Muscle of back (tissue), 11 donors: ENCODE measurements around the gene IFTAP. TPM values are rescaled to one million over a fixed set of nuclear protein-coding genes. Genes with fewer than 3 reads are reported as not detected.
"Not testable (repeated sequence)": the region's sequence is repeated elsewhere in the genome, so short reads cannot be mapped to it uniquely, and the experiment has no call there.

Experiments used
- DNase-seq, 3 donors: peaks; one replicate each; pipeline versions ENCODE4 v3.0.0 to v3.0.0-alpha.2; 2013
- polyA plus RNA-seq, 10 donors: library from polyadenylated mRNA; unstranded; fragments of 120-200 nt; gene quantifications; one replicate each; pipeline ENCODE4 v1.2.1, GENCODE V29; 2013; ENCODE audit not compliant: insufficient read length in 10 of 10

The IFTAP gene
- polyA plus RNA-seq, 10 donors: 31.0 to 57.6 (median 46.3) TPM

GRCh38 chr11:36628765-36629244 lies 34.5 kb downstream of the IFTAP start:
- DNase-seq: no peak

GRCh38 chr11:36631774-36632173 lies 37.5 kb downstream of the IFTAP start:
- DNase-seq: no peak

GRCh38 chr11:36635066-36635862 lies 41.0 kb downstream of the IFTAP start:
- no peak for DNase-seq

- no peak for DNase-seq
These were observed 44.3 kb downstream of the IFTAP start for GRCh38 chr11:36638556-36638955.

DNA sequence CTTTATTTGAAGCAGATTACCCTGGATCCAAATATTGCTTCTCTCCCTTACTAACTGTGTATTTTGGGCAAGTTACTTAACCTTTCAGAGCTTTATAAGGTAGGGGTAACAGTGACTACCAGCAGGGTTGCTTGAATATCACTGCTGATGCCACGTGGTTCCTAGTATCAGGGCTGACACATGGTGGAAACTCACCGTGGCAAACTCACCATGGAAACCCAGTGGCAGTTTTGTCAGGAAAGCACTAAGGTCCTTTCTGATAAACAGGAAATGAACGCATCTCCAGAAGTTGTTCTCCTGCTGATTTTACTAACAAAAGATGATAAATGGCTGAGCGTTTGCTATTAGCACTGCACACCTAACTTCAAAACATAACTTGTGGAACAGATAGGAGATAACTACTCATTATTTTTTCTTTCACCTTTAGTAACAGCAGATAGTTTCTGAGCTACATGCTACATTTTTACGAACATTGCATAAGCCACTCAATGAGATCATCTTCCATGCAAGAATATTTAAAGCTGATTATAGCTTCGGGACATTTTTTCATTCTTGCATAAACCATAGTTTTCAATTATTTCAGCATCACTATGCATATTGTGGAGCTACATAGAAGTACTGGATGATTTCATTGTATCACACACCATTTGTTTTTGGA lies 63.4 kb downstream of the IFTAP start:
- no peak for DNase-seq

- not testable (repeated sequence) for DNase-seq
These were observed 67.1 kb downstream of the IFTAP start for GRCh38 chr11:36661359-36661758.

GRCh38 chr11:36672815-36673450 lies 78.6 kb downstream of the IFTAP start:
- DNase-seq: peak; percentile 7 to 14 (median 11)

DNA sequence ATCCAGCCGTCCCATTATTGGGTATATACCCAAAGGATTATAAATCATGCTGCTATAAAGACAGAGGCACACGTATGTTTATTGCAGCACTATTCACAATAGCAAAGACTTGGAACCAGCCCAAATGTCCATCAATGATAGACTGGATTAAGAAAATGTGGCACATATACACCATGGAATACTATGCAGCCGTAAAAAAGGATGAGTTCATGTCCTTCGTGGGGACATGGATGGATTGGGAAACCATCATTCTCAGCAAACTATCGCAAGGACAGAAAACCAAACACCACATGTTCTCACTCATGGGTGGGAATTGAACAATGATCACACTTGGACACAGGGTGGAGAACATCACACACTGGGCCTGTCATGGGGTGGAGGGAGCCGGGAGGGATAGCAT lies 85.2 kb downstream of the IFTAP start:
- DNase-seq: not testable (repeated sequence)

- DNase-seq: no peak
These were observed 89.5 kb downstream of the IFTAP start for GRCh38 chr11:36683818-36684217.

GRCh38 chr11:36684840-36685801 lies 90.8 kb downstream of the IFTAP start:
- DNase-seq: no peak

DNA sequence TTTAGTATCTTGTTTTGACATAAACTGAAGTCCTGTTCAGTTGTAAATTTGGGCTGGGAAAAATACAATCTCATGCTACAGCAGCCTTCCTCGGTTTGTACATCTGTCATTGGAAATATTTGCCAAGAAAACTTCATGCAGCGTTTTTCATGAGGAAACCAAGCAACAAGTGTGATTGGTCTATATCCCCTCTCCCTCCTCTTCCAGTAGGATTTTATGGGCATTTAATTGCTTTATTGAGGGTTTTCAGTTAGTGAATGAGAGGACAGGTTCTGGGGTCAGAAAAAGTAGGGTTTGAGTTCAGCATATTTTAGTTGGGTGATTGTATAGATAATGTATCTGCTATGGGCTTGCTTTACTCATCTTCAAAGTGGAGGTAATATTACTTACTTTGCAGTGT lies 93.8 kb downstream of the IFTAP start:
- DNase-seq: no peak

GRCh38 chr11:36688571-36689291 lies 94.4 kb downstream of the IFTAP start:
- no peak for DNase-seq

GRCh38 chr11:36689442-36689841 lies 95.1 kb downstream of the IFTAP start:
- no peak for DNase-seq

DNA sequence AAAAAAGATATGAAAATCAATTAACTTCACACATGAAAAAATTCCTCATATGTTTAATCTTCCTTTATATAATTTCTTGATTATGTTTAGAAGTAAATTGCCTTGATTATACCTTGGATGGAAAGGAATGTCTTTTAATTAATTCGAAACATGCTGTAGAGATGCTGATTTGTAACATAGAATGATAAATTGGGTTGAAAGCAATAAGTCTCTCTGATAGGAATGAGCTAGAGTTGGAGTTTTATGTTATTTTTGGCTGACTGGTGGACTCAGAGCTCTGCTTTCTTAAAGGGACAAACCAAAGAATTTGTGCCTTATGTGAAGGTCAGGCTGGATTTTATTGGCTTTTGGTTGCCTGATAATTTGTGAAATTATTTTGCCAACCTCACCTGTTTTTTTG lies 98.4 kb downstream of the IFTAP start:
- no peak for DNase-seq

DNA sequence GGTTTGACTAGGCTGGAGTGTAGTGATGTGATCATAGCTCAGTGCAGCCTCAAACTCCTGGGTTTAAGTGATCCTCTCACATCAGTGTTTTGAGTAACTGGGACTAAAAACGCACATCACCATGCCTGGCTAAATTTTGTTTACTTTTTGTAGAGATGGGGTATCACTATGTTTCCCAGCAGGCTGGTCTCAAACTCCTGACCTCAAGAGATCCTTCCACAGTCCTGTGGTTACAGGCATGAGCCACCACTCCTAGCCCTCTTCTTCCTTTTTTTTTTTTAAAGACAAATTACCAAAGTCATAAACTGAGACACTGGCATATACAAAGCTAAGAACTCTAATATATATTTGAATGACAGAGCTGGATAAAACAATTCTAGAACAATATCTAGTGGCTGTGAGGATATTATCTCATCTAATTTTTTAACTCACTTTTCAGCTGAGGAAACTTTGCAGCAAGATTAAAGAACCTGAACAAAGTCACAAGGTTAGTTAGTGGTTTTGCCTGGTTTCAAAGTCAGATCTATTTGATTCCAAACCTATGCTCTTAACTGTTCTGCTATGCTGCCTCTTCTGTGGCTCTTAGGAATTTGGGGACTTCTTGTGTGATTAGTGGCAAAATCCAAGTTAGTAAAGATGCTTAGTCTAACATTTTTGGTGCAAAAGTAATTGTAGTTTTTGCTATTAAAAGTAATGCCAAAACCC lies 99.0 kb downstream of the IFTAP start:
- no peak for DNase-seq

GRCh38 chr11:36695111-36695510 lies 100.8 kb downstream of the IFTAP start:
- DNase-seq: no peak

GRCh38 chr11:36695571-36695970 lies 101.3 kb downstream of the IFTAP start:
- peak in 1 of 3 donors; percentile 27 for DNase-seq

GRCh38 chr11:36696550-36696949 lies 102.2 kb downstream of the IFTAP start:
- no peak for DNase-seq

DNA sequence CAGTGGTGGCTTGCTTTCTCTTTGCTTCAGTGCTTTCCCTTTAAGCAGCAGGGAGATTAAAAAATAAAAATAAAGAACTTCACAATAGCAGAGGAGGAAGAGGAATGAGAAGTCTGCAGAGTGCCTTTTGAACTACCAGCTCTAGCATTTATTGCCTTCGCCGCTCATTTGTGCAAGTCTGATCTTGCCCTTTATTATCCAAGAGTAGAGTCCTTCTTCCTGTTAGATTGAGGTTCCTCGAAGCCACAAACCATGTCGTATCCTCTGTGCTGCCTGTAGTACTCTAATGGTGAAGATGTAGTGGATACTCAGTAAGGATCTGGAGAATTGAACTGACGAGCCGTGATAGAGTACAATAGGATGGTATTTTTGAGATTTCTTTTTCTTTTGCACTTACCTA lies 105.0 kb downstream of the IFTAP start:
- DNase-seq: no peak

GRCh38 chr11:36700246-36700645 lies 105.9 kb downstream of the IFTAP start:
- DNase-seq: no peak
